ENCODE results near the gene RETNLB. TPM values are rescaled to one million over a fixed set of nuclear protein-coding genes. Genes with fewer than 3 reads are reported as not detected.

Gene RETNLB
- total and polyA plus RNA-seq, 2 of the 4 experiments (the other 2 are of a cell fraction), result not detected

DNA sequence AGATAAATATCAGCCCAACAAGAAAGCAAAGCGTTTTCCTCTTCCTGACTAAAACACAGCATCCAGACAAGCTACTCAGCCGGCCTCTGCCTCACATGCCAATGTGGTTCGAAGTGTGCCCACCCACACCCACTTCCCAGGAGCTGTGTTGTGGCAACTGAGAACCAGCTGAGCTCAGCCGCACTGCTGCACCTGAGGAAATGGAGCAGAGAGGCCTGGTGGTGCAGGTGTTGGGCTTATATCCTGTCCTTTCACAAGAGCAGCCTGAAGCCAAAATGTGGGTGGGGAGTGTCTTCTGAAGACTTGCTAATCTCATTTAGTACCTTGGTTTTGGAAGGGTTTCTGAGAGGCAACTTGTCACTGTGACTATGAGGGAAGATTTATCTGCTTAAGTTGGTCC, 23.0 kb upstream of the RETNLB start:
- Histone ChIP-seq H3K23ac (ENCODE audit: low read depth, low read length) (no peak overlapping the region), H3K14ac (replicated peaks; ENCODE audit: low read depth, low read length) (no peak overlapping the region), H4K20me1 (ENCODE audit: insufficient read depth, low read length) (no peaks in the 10 kb centered on the region), H3K18ac (ENCODE audit: low read depth, low read length) (no peak overlapping the region), H3K4me1 (ENCODE audit: control insufficient read depth, insufficient read depth, low read length) (no peaks in the 10 kb centered on the region), H2AK9ac (replicated peaks; ENCODE audit: low read depth, low read length, poor library complexity) (no peak overlapping the region), H3K4me3 (ENCODE audit: insufficient read depth, low read depth, low read length) (no peak overlapping the region), H3K9me3 (ENCODE audit: control insufficient read depth, insufficient read depth, low read length) (no peaks in the 10 kb centered on the region), H4K91ac (ENCODE audit: insufficient read depth, low read depth, low read length) (no peak overlapping the region), H3K36me3 (ENCODE audit: control insufficient read depth, insufficient read depth, low read length) (no peaks in the 10 kb centered on the region), H3K56ac (ENCODE audit: extremely low read depth, insufficient read depth, low read length) (no peak overlapping the region), H2BK20ac (ENCODE audit: low read depth, low read length) (no peak overlapping the region), H4K8ac (ENCODE audit: low read depth in 2 of 2, low read length in 2 of 2) (no peak overlapping the region), H2AFZ (replicated peaks; ENCODE audit: low read length, poor library complexity) (no peak overlapping the region), H2BK15ac (ENCODE audit: low read depth, low read length) (no peak overlapping the region), H3K79me1 (ENCODE audit: low read depth in 1 of 2, low read length in 2 of 2) (no peaks in the 10 kb centered on the region), H3K9ac (ENCODE audit: low read depth, low read length) (no peak overlapping the region), H3K4ac (ENCODE audit: low read depth, low read length) (no peak overlapping the region), H4K5ac (ENCODE audit: low read depth, low read length) (no peak overlapping the region), H3K27ac (ENCODE audit: insufficient read depth, low read length) (no peak overlapping the region), H3K4me2 (ENCODE audit: low read depth, low read length) (no peak overlapping the region), H2AK5ac (ENCODE audit: low read depth, low read length) (no peak overlapping the region), H3K27me3 (ENCODE audit: control insufficient read depth, insufficient read depth, low read length) (no peaks in the 10 kb centered on the region), H2BK120ac (ENCODE audit: low read depth, low read length) (no peak overlapping the region), H2BK5ac (ENCODE audit: low read depth, low read length, poor library complexity, severe bottlenecking) (no peak overlapping the region), H3K9me1 (ENCODE audit: insufficient read depth, low read length) (no peaks in the 10 kb centered on the region)
- POLR2A ChIA-PET (ENCODE audit: unreplicated experiment), result no interaction called here
- CTCF ChIA-PET, result no interaction called here
- intact Hi-C loops (cut with micrococcal nuclease), result no loop called here
- DNase-seq (no peak), ATAC-seq (ENCODE audit: low read depth) (no peak)
- no CpG with 5 or more reads among the region's 4 CpGs for WGBS, 2 experiments (ENCODE audit: extremely low coverage in 2 of 2, insufficient read length in 1 of 2)
- BruUV-seq (replicated peaks), result no TSS peak
- TF ChIP-seq FOS (IDR thresholded peaks at IDR 0.05; ENCODE audit: low read depth, low read length), result no peak
- no peak for TF ChIP-seq POLR2A (IDR thresholded peaks at IDR 0.05; ENCODE audit: low read depth, low read length)
- TF ChIP-seq, protein P1, sequence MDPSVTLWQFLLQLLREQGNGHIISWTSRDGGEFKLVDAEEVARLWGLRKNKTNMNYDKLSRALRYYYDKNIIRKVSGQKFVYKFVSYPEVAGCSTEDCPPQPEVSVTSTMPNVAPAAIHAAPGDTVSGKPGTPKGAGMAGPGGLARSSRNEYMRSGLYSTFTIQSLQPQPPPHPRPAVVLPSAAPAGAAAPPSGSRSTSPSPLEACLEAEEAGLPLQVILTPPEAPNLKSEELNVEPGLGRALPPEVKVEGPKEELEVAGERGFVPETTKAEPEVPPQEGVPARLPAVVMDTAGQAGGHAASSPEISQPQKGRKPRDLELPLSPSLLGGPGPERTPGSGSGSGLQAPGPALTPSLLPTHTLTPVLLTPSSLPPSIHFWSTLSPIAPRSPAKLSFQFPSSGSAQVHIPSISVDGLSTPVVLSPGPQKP (IDR thresholded peaks at IDR 0.05; ENCODE audit: borderline replicate concordance, low read depth, low read length), result no peak
- no peak for TF ChIP-seq BHLHE40 (IDR thresholded peaks at IDR 0.05; ENCODE audit: low read depth, low read length)
- TF ChIP-seq MXI1 (IDR thresholded peaks at IDR 0.05; ENCODE audit: borderline replicate concordance, low read depth, low read length), result no peak
- dilution Hi-C loops (cut with HindIII; ENCODE audit: low sequenced_read_pairs, unreplicated experiment), result no loop called here
- in situ Hi-C loops (cut with MboI; ENCODE audit: low sequenced_read_pairs), result loop anchor here (25.0 kb wide), 1 partner anchor 107 kb away; no protein-coding TSS in a partner anchor
